ENCODE data around the gene AMHR2. TPM values are rescaled to one million over a fixed set of nuclear protein-coding genes. Genes with fewer than 3 reads are reported as not detected.
A peak's percentile ranks its signal among the peaks of the same experiment; 100 is the strongest.

The AMHR2 gene
- total and polyA plus RNA-seq, 2 experiments from 2014 or later = 0.24 TPM; not detected in 1

GRCh38 chr12:53479331-53479730 lies 55.7 kb downstream of the AMHR2 start (continued):
- no peak for TF ChIP-seq ETS1 (IDR thresholded peaks at IDR 0.05)
- no peak for TF ChIP-seq ZNF462 (CRISPR knock-in tag; IDR thresholded peaks at IDR 0.05)
- TF ChIP-seq ZNF114 (CRISPR knock-in tag; IDR thresholded peaks at IDR 0.05) = no peak

GRCh38 chr12:53480491-53481442 lies 57.1 kb downstream of the AMHR2 start:
- no peak overlapping the region for H2AFZ ChIP-seq
- H3K4me3 ChIP-seq = no peak overlapping the region
- H3K4me2 ChIP-seq = no peak overlapping the region
- Mint-ChIP-seq H3K4me3 (no peak overlapping the region), H3K27ac (no peak overlapping the region), H3K9me3 (no peaks in the 10 kb centered on the region), H3K27me3 (ENCODE audit: insufficient read depth, low read depth, poor library complexity) (peaks cover 40% of the 10 kb centered on the region), H3K36me3 (ENCODE audit: low read depth) (peaks cover 90% of the 10 kb centered on the region), H3K4me1 (peaks cover 34% of the 10 kb centered on the region)
- peak overlapping the region; percentile 84 for H3K27ac ChIP-seq (ENCODE audit: low read depth)
- H3F3A ChIP-seq (replicated peaks; ENCODE audit: low read depth) = peaks cover 51% of the 10 kb centered on the region
- H3K79me2 ChIP-seq (replicated peaks; ENCODE audit: insufficient read depth) = peaks cover 11% of the 10 kb centered on the region
- H3K36me3 ChIP-seq (ENCODE audit: insufficient read depth) = peaks cover 43% of the 10 kb centered on the region
- ATAC-seq (no peak), DNase-seq (ENCODE audit: low spot score) (no peak)
- H3K4me1 ChIP-seq (ENCODE audit: insufficient read depth) = peaks cover 25% of the 10 kb centered on the region
- H3K27me3 ChIP-seq (ENCODE audit: insufficient read depth) = no peaks in the 10 kb centered on the region
- peaks cover 52% of the 10 kb centered on the region; the same call in 1 of the 2 replicates for H4K20me1 ChIP-seq (replicated peaks; ENCODE audit: insufficient read depth)
- no peaks in the 10 kb centered on the region for H3K9me2 ChIP-seq (ENCODE audit: insufficient read depth)
- TF ChIP-seq POLR2AphosphoS5 (IDR thresholded peaks at IDR 0.05; ENCODE audit: low read depth) (no peak), JUNB (IDR thresholded peaks at IDR 0.05; ENCODE audit: unreplicated experiment) (no peak), ZNF114 (CRISPR knock-in tag; IDR thresholded peaks at IDR 0.05) (no peak), ZNF331 (CRISPR knock-in tag; IDR thresholded peaks at IDR 0.05; ENCODE audit: low read depth) (no peak), CREB1 (CRISPR knock-in tag; IDR thresholded peaks at IDR 0.05; ENCODE audit: low read depth) (no peak), NANOG (IDR thresholded peaks at IDR 0.05; ENCODE audit: borderline replicate concordance) (no peak), ETS1 (IDR thresholded peaks at IDR 0.05) (no peak), EZH2 (IDR thresholded peaks at IDR 0.05; ENCODE audit: low read depth, unreplicated experiment) (no peak), STAT1 (IDR thresholded peaks at IDR 0.05; ENCODE audit: unreplicated experiment) (no peak)
